GM23248 (cell line): ENCODE results near the gene XRCC5.

Source experiments
- EZH2 ChIP-seq: fragments of 200-600 bp; sonication (generic); IDR thresholded peaks from 2 replicates; pipeline ENCODE4 v1.6.1; 2018; ENCODE audit warnings: antibody characterized with exemption, mild to moderate bottlenecking; ENCODE audit not compliant: insufficient read depth, poor library complexity, severe bottlenecking
- EZH2phosphoT487 ChIP-seq: fragments of 200-600 bp; sonication (generic); IDR thresholded peaks from 2 replicates; pipeline ENCODE4 v1.6.1; 2018; ENCODE audit warnings: antibody characterized with exemption, moderate library complexity, mild to moderate bottlenecking, low read depth; ENCODE audit not compliant: insufficient read depth

GRCh38 chr2:216205486-216205885, 96.3 kb downstream of the XRCC5 start:
- no peak for TF ChIP-seq EZH2
- no peak for TF ChIP-seq EZH2phosphoT487
